ENCODE data around the gene LIN7A. TPM values are rescaled to one million over a fixed set of nuclear protein-coding genes. Genes with fewer than 3 reads are reported as not detected.

Gene LIN7A
- polyA plus RNA-seq, 1 donor from 2014 or later, result 31.5 TPM

- no peaks in the 10 kb centered on the region for H3K27me3 ChIP-seq (ENCODE audit: insufficient read depth, low read depth, low read length)
- H4K20me1 ChIP-seq (ENCODE audit: insufficient read depth), result no peaks in the 10 kb centered on the region
- no peaks in the 10 kb centered on the region for H3K9me2 ChIP-seq (ENCODE audit: insufficient read depth, low read length)
- H3K79me2 ChIP-seq (replicated peaks; ENCODE audit: insufficient read depth, low read length), result no peaks in the 10 kb centered on the region
- no peak overlapping the region for H3K4me2 ChIP-seq (ENCODE audit: low read length)
- no peak for TF ChIP-seq TAF1 (IDR thresholded peaks at IDR 0.05; ENCODE audit: low read depth)
- TF ChIP-seq SMC3 (conservative IDR thresholded peaks at IDR 0.05; ENCODE audit: poor library complexity), result no peak
- TF ChIP-seq MXI1 (conservative IDR thresholded peaks at IDR 0.05; ENCODE audit: poor library complexity, severe bottlenecking), result no peak
- no peaks in the 10 kb centered on the region for H3F3A ChIP-seq (ENCODE audit: insufficient read depth, low read length, poor library complexity, severe bottlenecking)
- no peak overlapping the region for H3K4me3 ChIP-seq (ENCODE audit: low read length)
- no peak overlapping the region for H3K9ac ChIP-seq (ENCODE audit: low read length)
- no peak overlapping the region for H3K27ac ChIP-seq (ENCODE audit: low read length)
- H2AFZ ChIP-seq (ENCODE audit: low read depth, low read length), result no peak overlapping the region
- H3K9me3 ChIP-seq (ENCODE audit: low read length), result no peaks in the 10 kb centered on the region
- H3K36me3 ChIP-seq (ENCODE audit: insufficient read depth, low read length), result no peaks in the 10 kb centered on the region
These were observed 68.5 kb downstream of the LIN7A start for GRCh38 chr12:80869264-80869663.

- no peak overlapping the region for H3K4me2 ChIP-seq (ENCODE audit: low read length)
- no peaks in the 10 kb centered on the region for H4K20me1 ChIP-seq (ENCODE audit: insufficient read depth)
- no peaks in the 10 kb centered on the region for H3K27me3 ChIP-seq (ENCODE audit: insufficient read depth, low read depth, low read length)
- no peaks in the 10 kb centered on the region for H3K9me3 ChIP-seq (ENCODE audit: low read length)
- H3F3A ChIP-seq (ENCODE audit: insufficient read depth, low read length, poor library complexity, severe bottlenecking), result no peaks in the 10 kb centered on the region
- no peak overlapping the region for H3K4me3 ChIP-seq (ENCODE audit: low read length)
- no peaks in the 10 kb centered on the region for H3K36me3 ChIP-seq (ENCODE audit: insufficient read depth, low read length)
- TF ChIP-seq REST (IDR thresholded peaks at IDR 0.05; ENCODE audit: borderline replicate concordance), result no peak
- no peak for TF ChIP-seq TAF1 (IDR thresholded peaks at IDR 0.05; ENCODE audit: low read depth)
- no peak for TF ChIP-seq POLR2AphosphoS5 (IDR thresholded peaks at IDR 0.05)
- no peak overlapping the region for H3K9ac ChIP-seq (ENCODE audit: low read length)
- H3K27ac ChIP-seq (ENCODE audit: low read length), result no peak overlapping the region
- no peak overlapping the region for H2AFZ ChIP-seq (ENCODE audit: low read depth, low read length)
- H3K79me2 ChIP-seq (replicated peaks; ENCODE audit: insufficient read depth, low read length), result no peaks in the 10 kb centered on the region
- no peaks in the 10 kb centered on the region for H3K9me2 ChIP-seq (ENCODE audit: insufficient read depth, low read length)
These were observed 69.2 kb downstream of the LIN7A start for GRCh38 chr12:80868576-80868975.

GRCh38 chr12:80867941-80868340 lies 69.8 kb downstream of the LIN7A start:
- Histone ChIP-seq H4K20me1 (ENCODE audit: insufficient read depth) (no peaks in the 10 kb centered on the region), H3K4me3 (ENCODE audit: low read length) (no peak overlapping the region)

GRCh38 chr12:80864046-80864735 lies 73.5 kb downstream of the LIN7A start:
- no peak overlapping the region for H3K27ac ChIP-seq (ENCODE audit: low read length)
- H3K4me3 ChIP-seq (ENCODE audit: low read length), result no peak overlapping the region
- no peak overlapping the region for H3K4me2 ChIP-seq (ENCODE audit: low read length)
- no peak overlapping the region for H3K9ac ChIP-seq (ENCODE audit: low read length)
- no peaks in the 10 kb centered on the region for H3K9me3 ChIP-seq (ENCODE audit: low read length)
- no peaks in the 10 kb centered on the region for H3K27me3 ChIP-seq (ENCODE audit: insufficient read depth, low read depth, low read length)
- H2AFZ ChIP-seq (ENCODE audit: low read depth, low read length), result no peak overlapping the region
- no peaks in the 10 kb centered on the region for H4K20me1 ChIP-seq (ENCODE audit: insufficient read depth)
- H3K9me2 ChIP-seq (ENCODE audit: insufficient read depth, low read length), result no peaks in the 10 kb centered on the region
- H3F3A ChIP-seq (ENCODE audit: insufficient read depth, low read length, poor library complexity, severe bottlenecking), result no peaks in the 10 kb centered on the region
- no peaks in the 10 kb centered on the region for H3K79me2 ChIP-seq (replicated peaks; ENCODE audit: insufficient read depth, low read length)
- no peaks in the 10 kb centered on the region for H3K36me3 ChIP-seq (ENCODE audit: insufficient read depth, low read length)
- TF ChIP-seq RAD21 (conservative IDR thresholded peaks at IDR 0.05), result no peak
- no peak for TF ChIP-seq MXI1 (conservative IDR thresholded peaks at IDR 0.05; ENCODE audit: poor library complexity, severe bottlenecking)
- TF ChIP-seq EZH2 (IDR thresholded peaks at IDR 0.05; ENCODE audit: borderline replicate concordance, insufficient read depth, low read length, poor library complexity, severe bottlenecking), result no peak
- TF ChIP-seq CTCF (IDR thresholded peaks at IDR 0.05; ENCODE audit: poor library complexity, severe bottlenecking), result no peak
- TF ChIP-seq REST (IDR thresholded peaks at IDR 0.05; ENCODE audit: borderline replicate concordance), result no peak
- no peak for TF ChIP-seq EP300 (conservative IDR thresholded peaks at IDR 0.05; ENCODE audit: poor library complexity, severe bottlenecking)

More at GRCh38 chr12:80867941-80868340, 69.8 kb downstream of the LIN7A start:
- no peaks in the 10 kb centered on the region for H3K36me3 ChIP-seq (ENCODE audit: insufficient read depth, low read length)
- no peaks in the 10 kb centered on the region for H3F3A ChIP-seq (ENCODE audit: insufficient read depth, low read length, poor library complexity, severe bottlenecking)
- H3K9me3 ChIP-seq (ENCODE audit: low read length), result no peaks in the 10 kb centered on the region
- no peaks in the 10 kb centered on the region for H3K27me3 ChIP-seq (ENCODE audit: insufficient read depth, low read depth, low read length)
- H3K9me2 ChIP-seq (ENCODE audit: insufficient read depth, low read length), result no peaks in the 10 kb centered on the region
- no peak overlapping the region for H3K4me2 ChIP-seq (ENCODE audit: low read length)
- no peak overlapping the region for H2AFZ ChIP-seq (ENCODE audit: low read depth, low read length)
- no peak overlapping the region for H3K27ac ChIP-seq (ENCODE audit: low read length)
- H3K9ac ChIP-seq (ENCODE audit: low read length), result no peak overlapping the region
- no peak for TF ChIP-seq TAF1 (IDR thresholded peaks at IDR 0.05; ENCODE audit: low read depth)
- no peaks in the 10 kb centered on the region for H3K79me2 ChIP-seq (replicated peaks; ENCODE audit: insufficient read depth, low read length)

Measured in neural cell (in vitro differentiated cells).